Panc1 (cell line): Measurements from ENCODE around the gene RPH3AL. TPM values are rescaled to one million over a fixed set of nuclear protein-coding genes. Genes with fewer than 3 reads are reported as not detected.
"Not testable (repeated sequence)": the region's sequence is repeated elsewhere in the genome, so short reads cannot be mapped to it uniquely, and the experiment has no call there.

ENCODE experiments used
- ATAC-seq: fragments of 200-7000 bp; cut with Tn5 transposase; 2 replicates; pipeline ENCODE4 v1.9.1; 2020; ENCODE audit warnings: mild to moderate bottlenecking, moderate library complexity
- BruUV-seq: library from RNA; stranded (reverse); fragments of 400-500 nt; replicated peaks from 2 replicates; lab custom pipeline; 2021; lab: Mats Ljungman, UMichigan
- CTCF ChIA-PET: fragments of 300-600 bp; sonication (Branson Sonifier 250); formaldehyde crosslinking; loops from one replicate; lab custom pipeline; 2022; ENCODE audit warnings: antibody characterized with exemption; lab: Charles Lee
- POLR2A ChIA-PET: fragments of 300-600 bp; sonication (Branson Sonifier 250); formaldehyde crosslinking; loops from one replicate; lab custom pipeline; 2022; ENCODE audit warnings: antibody characterized with exemption; lab: Charles Lee
- DNase-seq: peaks from one replicate; pipeline ENCODE4 v3.0.0-alpha.2; 2010; ENCODE audit warnings: low read depth, low spot score
- H3K27ac ChIP-seq: 2 replicates; pipeline ENCODE4 v1.5.1; 2011; ENCODE audit warnings: mild to moderate bottlenecking, low read length, inconsistent platforms
- H3K27me3 ChIP-seq: fragments of 200-500 bp; sonication (Bioruptor generic); 2 replicates; pipeline ENCODE4 v1.6.0; 2014; ENCODE audit warnings: low read length, inconsistent platforms; ENCODE audit not compliant: control insufficient read depth, insufficient read depth
- H3K36me3 ChIP-seq: fragments of 200-500 bp; sonication (Bioruptor generic); 2 replicates; pipeline ENCODE4 v1.5.1; 2014; ENCODE audit warnings: inconsistent platforms, mild to moderate bottlenecking, low read length, moderate library complexity; ENCODE audit not compliant: control insufficient read depth, insufficient read depth
- H3K4me1 ChIP-seq: 2 replicates; pipeline ENCODE4 v1.5.1; 2011; ENCODE audit warnings: inconsistent platforms, mild to moderate bottlenecking, low read length, moderate library complexity; ENCODE audit not compliant: control insufficient read depth, insufficient read depth
- H3K4me3 ChIP-seq, 2 experiments: 2 replicates each; pipeline ENCODE4 v1.5.1; 2011 to 2012; ENCODE audit warnings: low read depth in 2 of 2, low read length in 2 of 2, mild to moderate bottlenecking in 2 of 2, inconsistent platforms in 1 of 2, moderate library complexity in 1 of 2
- H3K9me3 ChIP-seq: fragments of 200-500 bp; sonication (Bioruptor generic); 2 replicates; pipeline ENCODE4 v1.5.1; 2014; ENCODE audit warnings: low read depth, mild to moderate bottlenecking, inconsistent platforms, low read length, moderate library complexity; ENCODE audit not compliant: control insufficient read depth, insufficient read depth
- POLR2AphosphoS5 ChIP-seq: IDR thresholded peaks from 2 replicates; pipeline ENCODE4 v1.6.1; 2012; ENCODE audit warnings: mild to moderate bottlenecking, low read depth, low read length, moderate library complexity
- SIN3A ChIP-seq: IDR thresholded peaks from 2 replicates; pipeline ENCODE4 v1.6.1; 2012; ENCODE audit warnings: low read depth, mild to moderate bottlenecking, low read length, moderate library complexity, borderline replicate concordance; ENCODE audit not compliant: insufficient read depth
- TCF7L2 ChIP-seq: IDR thresholded peaks from 2 replicates; pipeline ENCODE4 v1.6.1; 2011; ENCODE audit warnings: mild to moderate bottlenecking, low read depth, low read length, inconsistent platforms
- in situ Hi-C: cut with HindIII; loops from 2 replicates; pipeline ENCODE4 v1.10.0; 2016; ENCODE audit warnings: low sequenced_read_pairs, low pct_unique_long_range_greater_than_20kb
- intact Hi-C: fragments of 100-400 bp; cut with micrococcal nuclease; formaldehyde crosslinking; loops from one replicate; pipeline ENCODE4 v1.10.0; 2022; ENCODE audit not compliant: unreplicated experiment
- total RNA-seq: library from RNA; stranded (reverse); gene quantifications from one replicate; pipeline ENCODE4 v1.2.1, GENCODE V29; 2021; ENCODE audit not compliant: unreplicated experiment
- TF ChIP-seq, protein P1 (sequence below): fragments of 450-650 bp; IDR thresholded peaks from 2 replicates; pipeline ENCODE4 v1.5.1; 2017; ENCODE audit warnings: mild to moderate bottlenecking
- TF ChIP-seq, protein P2 (sequence below), 2 experiments: IDR thresholded peaks; 2 replicates each; pipeline ENCODE4 v1.6.1; 2011 to 2012; ENCODE audit warnings: low read depth in 2 of 2, control low read depth in 1 of 2, low read length in 1 of 2, mild to moderate bottlenecking in 1 of 2, moderate library complexity in 1 of 2; ENCODE audit not compliant: insufficient read depth in 1 of 2

RPH3AL gene
- total RNA-seq, 1 experiment from 2014 or later: 2.2 TPM

DNA sequence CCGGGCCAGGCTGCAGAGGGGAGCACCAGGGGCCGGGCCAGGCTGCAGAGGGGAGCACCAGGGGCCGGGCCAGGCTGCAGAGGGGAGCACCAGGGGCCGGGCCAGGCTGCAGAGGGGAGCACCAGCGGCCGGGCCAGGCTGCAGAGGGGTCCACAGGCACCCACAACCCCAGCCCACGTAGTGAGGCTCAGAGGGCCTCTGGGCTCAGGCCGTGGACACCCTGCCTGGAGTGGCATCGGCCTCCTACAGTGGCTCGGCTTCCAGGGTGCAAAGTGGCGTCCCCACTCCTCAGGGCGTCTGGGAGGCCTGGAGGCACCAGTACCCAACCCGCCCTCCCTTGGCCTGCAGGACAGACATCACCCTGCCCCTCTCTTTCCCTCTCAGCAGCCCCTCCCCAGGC, 180.7 kb downstream of the RPH3AL start:
- Histone ChIP-seq H3K27me3 (no peaks in the 10 kb centered on the region), H3K36me3 (no peaks in the 10 kb centered on the region), H3K4me3 (no peak overlapping the region), H3K27ac (no peak overlapping the region), H3K4me1 (no peaks in the 10 kb centered on the region), H3K9me3 (no peaks in the 10 kb centered on the region)
- in situ Hi-C loops: no loop called here
- CTCF ChIA-PET: no interaction called here
- no TSS peak for BruUV-seq
- DNase-seq (no peak), ATAC-seq (no peak)
- intact Hi-C loops: no loop called here
- POLR2A ChIA-PET: no interaction called here
- TF ChIP-seq SIN3A (no peak), POLR2AphosphoS5 (no peak), TCF7L2 (no peak)
- TF ChIP-seq, protein P1, sequence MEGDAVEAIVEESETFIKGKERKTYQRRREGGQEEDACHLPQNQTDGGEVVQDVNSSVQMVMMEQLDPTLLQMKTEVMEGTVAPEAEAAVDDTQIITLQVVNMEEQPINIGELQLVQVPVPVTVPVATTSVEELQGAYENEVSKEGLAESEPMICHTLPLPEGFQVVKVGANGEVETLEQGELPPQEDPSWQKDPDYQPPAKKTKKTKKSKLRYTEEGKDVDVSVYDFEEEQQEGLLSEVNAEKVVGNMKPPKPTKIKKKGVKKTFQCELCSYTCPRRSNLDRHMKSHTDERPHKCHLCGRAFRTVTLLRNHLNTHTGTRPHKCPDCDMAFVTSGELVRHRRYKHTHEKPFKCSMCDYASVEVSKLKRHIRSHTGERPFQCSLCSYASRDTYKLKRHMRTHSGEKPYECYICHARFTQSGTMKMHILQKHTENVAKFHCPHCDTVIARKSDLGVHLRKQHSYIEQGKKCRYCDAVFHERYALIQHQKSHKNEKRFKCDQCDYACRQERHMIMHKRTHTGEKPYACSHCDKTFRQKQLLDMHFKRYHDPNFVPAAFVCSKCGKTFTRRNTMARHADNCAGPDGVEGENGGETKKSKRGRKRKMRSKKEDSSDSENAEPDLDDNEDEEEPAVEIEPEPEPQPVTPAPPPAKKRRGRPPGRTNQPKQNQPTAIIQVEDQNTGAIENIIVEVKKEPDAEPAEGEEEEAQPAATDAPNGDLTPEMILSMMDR: no peak
- TF ChIP-seq, protein P2, sequence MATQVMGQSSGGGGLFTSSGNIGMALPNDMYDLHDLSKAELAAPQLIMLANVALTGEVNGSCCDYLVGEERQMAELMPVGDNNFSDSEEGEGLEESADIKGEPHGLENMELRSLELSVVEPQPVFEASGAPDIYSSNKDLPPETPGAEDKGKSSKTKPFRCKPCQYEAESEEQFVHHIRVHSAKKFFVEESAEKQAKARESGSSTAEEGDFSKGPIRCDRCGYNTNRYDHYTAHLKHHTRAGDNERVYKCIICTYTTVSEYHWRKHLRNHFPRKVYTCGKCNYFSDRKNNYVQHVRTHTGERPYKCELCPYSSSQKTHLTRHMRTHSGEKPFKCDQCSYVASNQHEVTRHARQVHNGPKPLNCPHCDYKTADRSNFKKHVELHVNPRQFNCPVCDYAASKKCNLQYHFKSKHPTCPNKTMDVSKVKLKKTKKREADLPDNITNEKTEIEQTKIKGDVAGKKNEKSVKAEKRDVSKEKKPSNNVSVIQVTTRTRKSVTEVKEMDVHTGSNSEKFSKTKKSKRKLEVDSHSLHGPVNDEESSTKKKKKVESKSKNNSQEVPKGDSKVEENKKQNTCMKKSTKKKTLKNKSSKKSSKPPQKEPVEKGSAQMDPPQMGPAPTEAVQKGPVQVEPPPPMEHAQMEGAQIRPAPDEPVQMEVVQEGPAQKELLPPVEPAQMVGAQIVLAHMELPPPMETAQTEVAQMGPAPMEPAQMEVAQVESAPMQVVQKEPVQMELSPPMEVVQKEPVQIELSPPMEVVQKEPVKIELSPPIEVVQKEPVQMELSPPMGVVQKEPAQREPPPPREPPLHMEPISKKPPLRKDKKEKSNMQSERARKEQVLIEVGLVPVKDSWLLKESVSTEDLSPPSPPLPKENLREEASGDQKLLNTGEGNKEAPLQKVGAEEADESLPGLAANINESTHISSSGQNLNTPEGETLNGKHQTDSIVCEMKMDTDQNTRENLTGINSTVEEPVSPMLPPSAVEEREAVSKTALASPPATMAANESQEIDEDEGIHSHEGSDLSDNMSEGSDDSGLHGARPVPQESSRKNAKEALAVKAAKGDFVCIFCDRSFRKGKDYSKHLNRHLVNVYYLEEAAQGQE (IDR thresholded peaks at IDR 0.05; ENCODE audit: insufficient read depth in 1 of 2, low read depth in 2 of 2, low read length in 1 of 2): no peak

DNA sequence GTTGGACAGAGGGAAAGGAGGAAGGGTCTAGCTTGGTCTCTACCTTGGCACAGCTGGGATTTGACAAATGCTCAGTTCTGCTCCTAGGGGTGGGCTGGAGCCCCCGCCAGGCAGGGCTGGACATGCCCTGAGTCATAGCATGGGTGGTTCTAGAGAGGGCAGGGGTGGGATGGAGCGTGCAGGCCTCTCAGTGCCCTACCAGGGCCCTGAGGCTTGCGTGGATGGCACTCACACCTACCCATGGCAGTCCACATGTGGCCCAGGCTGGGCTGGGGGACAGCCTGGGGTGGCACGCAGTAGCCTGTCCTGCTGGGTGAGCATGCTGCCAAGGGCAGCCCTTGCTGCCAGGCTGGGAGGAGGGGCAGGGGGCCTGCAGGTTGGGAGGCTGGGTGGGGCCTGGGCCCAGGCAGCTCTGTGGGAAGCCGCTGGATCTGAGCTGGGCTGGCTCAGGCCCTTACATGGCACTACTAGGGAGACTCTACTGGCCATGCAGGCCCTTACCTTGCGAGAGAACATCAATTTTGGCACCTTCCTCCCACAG, 182.4 kb downstream of the RPH3AL start:
- CTCF ChIA-PET: no interaction called here
- intact Hi-C loops: no loop called here
- H3K36me3 ChIP-seq: no peaks in the 10 kb centered on the region
- no peaks in the 10 kb centered on the region for H3K27me3 ChIP-seq
- no peak for DNase-seq
- in situ Hi-C loops: no loop called here
- TF ChIP-seq, protein P2 (IDR thresholded peaks at IDR 0.05; ENCODE audit: insufficient read depth in 1 of 2, low read depth in 2 of 2, low read length in 1 of 2): no peak
- TF ChIP-seq SIN3A (no peak), TCF7L2 (no peak), POLR2AphosphoS5 (no peak)
- TF ChIP-seq, protein P1: no peak
- ATAC-seq: 0 out of 2 replicates have a peak, but pooled peaks have one; percentile 42
- H3K4me3 ChIP-seq: no peak overlapping the region
- POLR2A ChIA-PET: no interaction called here
- no peaks in the 10 kb centered on the region for H3K4me1 ChIP-seq
- no TSS peak for BruUV-seq
- H3K27ac ChIP-seq: no peak overlapping the region
- H3K9me3 ChIP-seq: no peaks in the 10 kb centered on the region

DNA sequence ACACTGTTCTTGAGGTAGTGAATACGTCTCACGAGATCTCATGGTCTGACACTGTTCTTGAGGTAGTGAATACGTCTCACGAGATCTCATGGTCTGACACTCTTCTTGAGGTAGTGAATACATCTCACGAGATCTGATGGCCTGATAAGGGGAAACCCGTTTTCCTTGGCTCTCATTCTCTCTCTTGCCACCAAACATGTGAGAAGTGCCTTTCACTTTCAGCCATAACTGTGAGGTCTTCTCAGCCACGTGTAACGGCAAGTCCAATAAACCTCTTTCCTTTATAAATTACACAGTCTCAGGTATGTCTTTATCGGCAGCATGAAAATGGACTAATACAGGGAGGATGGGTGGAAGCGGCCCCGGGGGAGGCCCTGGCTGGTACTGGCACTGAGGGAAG, 184.0 kb downstream of the RPH3AL start:
- ATAC-seq, DNase-seq, intact Hi-C loops, H3K36me3 ChIP-seq, H3K27ac ChIP-seq, CTCF ChIA-PET, POLR2A ChIA-PET, H3K4me3 ChIP-seq, H3K9me3 ChIP-seq, H3K27me3 ChIP-seq, in situ Hi-C loops, H3K4me1 ChIP-seq, BruUV-seq: not testable (repeated sequence)
